ENCODE data around the gene NOL9. TPM values are rescaled to one million over a fixed set of nuclear protein-coding genes. Genes with fewer than 3 reads are reported as not detected.

The NOL9 gene
- total RNA-seq, 1 donor from 2014 or later, result 16.7 TPM

DNA sequence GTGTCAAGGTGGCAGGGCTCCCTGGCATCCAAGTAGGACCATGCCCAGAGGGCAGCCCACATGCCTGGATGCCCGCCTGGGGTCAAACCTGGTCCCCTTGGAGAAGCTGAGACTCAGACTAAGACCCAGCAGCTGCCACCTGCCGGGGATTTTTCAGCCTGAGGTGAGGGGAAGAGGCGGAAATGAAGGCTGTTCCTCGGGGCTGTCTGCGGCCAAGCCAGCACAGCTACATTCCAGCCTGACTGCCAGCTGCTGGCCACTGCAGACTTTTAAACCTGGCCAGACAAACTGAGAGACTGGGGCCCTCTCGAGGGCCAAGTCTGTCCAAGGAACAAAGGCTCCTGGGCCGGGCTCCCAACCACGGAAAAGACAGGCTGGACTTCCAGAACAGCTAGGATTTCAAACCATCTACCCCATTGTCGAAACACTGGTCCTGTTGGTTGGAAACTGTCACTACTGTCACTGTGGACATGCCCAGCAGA, 41.0 kb downstream of the NOL9 start:
- TF ChIP-seq POLR2A (IDR thresholded peaks at IDR 0.05), result no peak
- no peak for TF ChIP-seq POLR2AphosphoS5 (IDR thresholded peaks at IDR 0.05; ENCODE audit: insufficient read depth in 1 of 2, low read depth in 1 of 2)
- TF ChIP-seq CTCF (IDR thresholded peaks at IDR 0.05), result no peak
- Histone ChIP-seq H3K4me3 (no peak overlapping the region), H3K27ac (no peak overlapping the region), H3K4me1 (no peaks in the 10 kb centered on the region), H3K36me3 (no peaks in the 10 kb centered on the region), H3K9me3 (no peaks in the 10 kb centered on the region), H3K27me3 (no peaks in the 10 kb centered on the region)
- no peak for DNase-seq (ENCODE audit: extremely low spot score in 2 of 2)
- intact Hi-C loops (cut with DNase I), result no loop called here

- Histone ChIP-seq H3K27ac (no peak overlapping the region), H3K4me1 (no peaks in the 10 kb centered on the region), H3K4me3 (no peak overlapping the region), H3K36me3 (no peaks in the 10 kb centered on the region), H3K9me3 (no peaks in the 10 kb centered on the region), H3K27me3 (no peaks in the 10 kb centered on the region)
- intact Hi-C loops (cut with DNase I), result no loop called here
- TF ChIP-seq POLR2AphosphoS5 (IDR thresholded peaks at IDR 0.05; ENCODE audit: insufficient read depth in 1 of 2, low read depth in 1 of 2) (no peak), CTCF (IDR thresholded peaks at IDR 0.05) (no peak), POLR2A (IDR thresholded peaks at IDR 0.05) (no peak)
- DNase-seq (ENCODE audit: extremely low spot score in 2 of 2), result no peak
Observed at GRCh38 chr1:6512908-6513280, 41.4 kb downstream of the NOL9 start.

GRCh38 chr1:6512245-6512907, 41.9 kb downstream of the NOL9 start:
- Histone ChIP-seq H3K36me3 (no peaks in the 10 kb centered on the region), H3K4me1 (no peaks in the 10 kb centered on the region), H3K27ac (no peak overlapping the region), H3K4me3 (no peak overlapping the region), H3K9me3 (no peaks in the 10 kb centered on the region), H3K27me3 (no peaks in the 10 kb centered on the region)
- intact Hi-C loops (cut with DNase I), result no loop called here
- no peak for DNase-seq (ENCODE audit: extremely low spot score in 2 of 2)
- TF ChIP-seq POLR2AphosphoS5 (IDR thresholded peaks at IDR 0.05; ENCODE audit: insufficient read depth in 1 of 2, low read depth in 1 of 2), result no peak

DNA sequence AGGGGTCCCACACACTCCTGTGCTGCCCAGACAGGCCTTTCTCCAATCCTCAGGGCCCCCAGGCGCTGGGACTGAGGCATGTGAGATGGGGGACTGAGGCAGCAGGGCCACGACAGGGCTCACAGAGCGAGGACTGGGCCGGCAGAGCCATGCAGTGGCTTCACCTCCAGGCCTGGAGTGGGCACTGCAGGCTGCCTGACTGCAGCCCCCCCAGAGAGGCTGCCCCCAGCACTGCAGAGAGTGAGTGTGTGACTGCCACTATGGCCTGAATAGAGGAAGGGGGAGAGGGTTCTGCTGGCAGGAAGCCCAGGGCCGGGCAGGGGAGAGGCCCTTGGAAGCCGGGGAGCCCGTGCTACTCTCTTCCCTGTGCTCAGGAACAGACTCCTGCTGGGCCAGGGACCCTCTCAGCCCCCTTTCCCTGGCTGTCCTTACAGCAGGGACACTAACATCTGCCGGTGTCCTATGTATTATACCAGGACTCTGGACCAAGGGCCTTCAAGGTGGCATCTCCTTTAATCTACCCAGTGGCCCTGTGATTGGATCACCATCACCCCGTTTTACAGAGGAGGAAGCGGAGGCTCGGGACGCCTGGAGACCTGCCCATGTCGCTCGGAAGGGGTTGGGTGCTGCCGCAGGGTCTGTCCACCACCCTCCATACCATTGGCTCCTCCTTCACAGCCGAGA, 42.6 kb downstream of the NOL9 start:
- intact Hi-C loops (cut with DNase I), result no loop called here
- TF ChIP-seq POLR2AphosphoS5 (IDR thresholded peaks at IDR 0.05; ENCODE audit: insufficient read depth in 1 of 2, low read depth in 1 of 2) (no peak), CTCF (IDR thresholded peaks at IDR 0.05) (no peak), POLR2A (IDR thresholded peaks at IDR 0.05) (no peak)
- H3K27ac ChIP-seq, result no peak overlapping the region

DNA sequence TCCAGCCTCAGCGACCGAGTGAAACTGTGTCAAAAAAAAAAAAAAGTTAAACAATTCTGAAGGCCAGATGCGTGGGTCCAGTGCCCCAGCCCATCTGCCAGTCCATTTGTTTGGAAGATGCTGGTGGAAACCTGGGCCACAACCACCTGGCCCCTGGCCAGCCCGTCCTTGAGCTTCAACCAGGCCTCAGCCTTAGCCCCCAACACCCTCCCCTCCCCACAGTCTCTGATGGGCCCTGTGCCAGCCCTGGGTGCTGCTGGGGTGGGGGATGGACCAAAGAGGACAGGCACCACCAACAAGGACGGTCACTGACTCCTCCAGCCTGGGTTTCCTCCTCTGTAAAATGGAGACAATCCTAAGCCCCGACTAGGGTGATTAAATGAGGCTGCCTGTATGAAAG, 43.3 kb downstream of the NOL9 start:
- Histone ChIP-seq H3K36me3 (no peaks in the 10 kb centered on the region), H3K27ac (no peak overlapping the region), H3K4me3 (no peak overlapping the region), H3K4me1 (no peaks in the 10 kb centered on the region), H3K27me3 (no peaks in the 10 kb centered on the region), H3K9me3 (no peaks in the 10 kb centered on the region)
- intact Hi-C loops (cut with DNase I), result no loop called here
- TF ChIP-seq POLR2A (IDR thresholded peaks at IDR 0.05), result no peak
- no peak for TF ChIP-seq POLR2AphosphoS5 (IDR thresholded peaks at IDR 0.05; ENCODE audit: insufficient read depth in 1 of 2, low read depth in 1 of 2)
- TF ChIP-seq CTCF (IDR thresholded peaks at IDR 0.05), result no peak
- no peak for DNase-seq (ENCODE audit: extremely low spot score in 2 of 2)

More for the DNA sequence above, 42.6 kb downstream of the NOL9 start:
- Histone ChIP-seq H3K27me3 (no peaks in the 10 kb centered on the region), H3K4me3 (no peak overlapping the region), H3K36me3 (no peaks in the 10 kb centered on the region), H3K4me1 (no peaks in the 10 kb centered on the region), H3K9me3 (no peaks in the 10 kb centered on the region)
- no peak for DNase-seq (ENCODE audit: extremely low spot score in 2 of 2)

All from vagina (tissue), 2 donors.